H1 (cell line): ENCODE measurements around the gene DRGX. TPM values are rescaled to one million over a fixed set of nuclear protein-coding genes. Genes with fewer than 3 reads are reported as not detected.

Source experiments
- CTCF ChIA-PET: fragments of 300-600 bp; sonication (Branson Sonifier 250); formaldehyde crosslinking; loops from one replicate; lab custom pipeline; 2021; ENCODE audit not compliant: partially characterized antibody; lab: Charles Lee
- POLR2A ChIA-PET: fragments of 300-600 bp; sonication (Branson Sonifier 250); formaldehyde crosslinking; loops from one replicate; lab custom pipeline; 2021; ENCODE audit warnings: inconsistent platforms; ENCODE audit not compliant: partially characterized antibody; lab: Charles Lee
- DNase-seq, 2 experiments: peaks; one replicate each; pipeline versions ENCODE4 v3.0.0 to v3.0.0-alpha.2; 2010 to 2022; ENCODE audit warnings: low spot score in 2 of 2, low read depth in 1 of 2, mixed read lengths in 1 of 2
- FAIRE-seq: peaks from 2 replicates; lab custom pipeline; 2011; peaks lifted over from hg19 to GRCh38; lab: Jason Lieb, UNC
- H2AFZ ChIP-seq: 2 replicates; pipeline ENCODE4 v1.8.1; 2012; ENCODE audit warnings: low read length, inconsistent platforms
- H2AK5ac ChIP-seq: 2 replicates; pipeline ENCODE4 v1.6.1; 2013; ENCODE audit warnings: low read depth, low read length
- H2BK120ac ChIP-seq: replicated peaks from 2 replicates; pipeline ENCODE3; 2013; ENCODE audit warnings: low read depth, low read length, inconsistent platforms
- H2BK12ac ChIP-seq: 2 replicates; pipeline ENCODE4 v1.6.1; 2013; ENCODE audit warnings: low read depth, low read length
- H2BK15ac ChIP-seq: 2 replicates; pipeline ENCODE4 v1.6.1; 2013; ENCODE audit warnings: low read length
- H2BK20ac ChIP-seq: 2 replicates; pipeline ENCODE4 v1.6.1; 2013; ENCODE audit warnings: low read length
- H2BK5ac ChIP-seq: 2 replicates; pipeline ENCODE4 v1.6.1; 2013; ENCODE audit warnings: low read depth, low read length
- H3K14ac ChIP-seq: 2 replicates; pipeline ENCODE4 v1.6.1; 2013; ENCODE audit warnings: inconsistent platforms; ENCODE audit not compliant: insufficient read length
- H3K18ac ChIP-seq: 2 replicates; pipeline ENCODE4 v1.6.1; 2013; ENCODE audit warnings: low read length; ENCODE audit errors: extremely low read depth
- H3K23ac ChIP-seq: 2 replicates; pipeline ENCODE4 v1.6.1; 2013; ENCODE audit warnings: inconsistent platforms; ENCODE audit not compliant: insufficient read length
- H3K23me2 ChIP-seq: 2 replicates; pipeline ENCODE4 v1.6.1; 2013; ENCODE audit warnings: low read depth, low read length
- H3K27ac ChIP-seq: 2 replicates; pipeline ENCODE4 v1.6.1; 2011; ENCODE audit warnings: low read depth, low read length, inconsistent platforms
- H3K27me3 ChIP-seq, 4 experiments: replicated peaks in 1 of 4; 1 replicate in 1 of 4; 2 replicates in 3 of 4; pipeline versions ENCODE4 v1.6.1 to v1.8.1; 2011 to 2013; ENCODE audit warnings: low read length in 3 of 4, mild to moderate bottlenecking in 3 of 4, inconsistent platforms in 2 of 4, mixed read lengths in 2 of 4, moderate library complexity in 1 of 4; ENCODE audit not compliant: control insufficient read depth in 3 of 4, insufficient read depth in 3 of 4; ENCODE audit errors: extremely low read depth in 1 of 4
- H3K36me3 ChIP-seq, 4 experiments: 2 replicates each; pipeline versions ENCODE4 v1.6.1 to v1.8.1; 2011 to 2013; ENCODE audit warnings: mild to moderate bottlenecking in 4 of 4, low read length in 3 of 4, moderate library complexity in 2 of 4, control low read depth in 1 of 4, inconsistent platforms in 1 of 4; ENCODE audit not compliant: insufficient read depth in 4 of 4, control insufficient read depth in 2 of 4
- H3K4ac ChIP-seq: replicated peaks from 2 replicates; pipeline ENCODE3; 2013; ENCODE audit warnings: low read length, low read depth, mixed read lengths, inconsistent platforms; ENCODE audit not compliant: insufficient read length
- H3K4me1 ChIP-seq, 4 experiments: replicated peaks in 1 of 4; 1 replicate in 1 of 4; 2 replicates in 3 of 4; pipeline versions ENCODE4 v1.6.1 to v1.8.1; 2011 to 2013; ENCODE audit warnings: low read length in 3 of 4, inconsistent platforms in 2 of 4, mixed read lengths in 1 of 4; ENCODE audit not compliant: insufficient read depth in 4 of 4, control insufficient read depth in 3 of 4
- H3K4me2 ChIP-seq, 2 experiments: 2 replicates each; pipeline versions ENCODE4 v1.6.1 to v1.8.1; 2011 to 2013; ENCODE audit warnings: low read depth in 2 of 2, low read length in 2 of 2, control low read depth in 1 of 2, inconsistent platforms in 1 of 2, mild to moderate bottlenecking in 1 of 2; ENCODE audit not compliant: insufficient read depth in 1 of 2
- H3K4me3 ChIP-seq, 4 experiments: fragments of 200-600, 300-600 bp in 1 of 4; sonication (generic), shearing (Covaris generic), sonication (Bioruptor Twin) in 1 of 4; 2 replicates each; pipeline versions ENCODE4 v1.5.1 to v1.8.1; 2011 to 2016; ENCODE audit warnings: low read length in 4 of 4, low read depth in 3 of 4, control low read depth in 2 of 4, inconsistent platforms in 2 of 4, mild to moderate bottlenecking in 2 of 4, mixed read lengths in 1 of 4, moderate library complexity in 1 of 4; ENCODE audit not compliant: insufficient read depth in 2 of 4; ENCODE audit errors: extremely low read depth in 1 of 4
- H3K56ac ChIP-seq: replicated peaks from 2 replicates; pipeline ENCODE3; 2013; ENCODE audit warnings: low read depth, mild to moderate bottlenecking, mixed read lengths, low read length, inconsistent platforms; ENCODE audit not compliant: insufficient read length
- H3K79me1 ChIP-seq: 2 replicates; pipeline ENCODE4 v1.6.1; 2013; ENCODE audit warnings: low read depth, low read length, control low read depth
- H3K79me2 ChIP-seq, 2 experiments: 2 replicates each; pipeline versions ENCODE4 v1.6.1 to v1.8.1; 2012 to 2013; ENCODE audit warnings: low read length in 2 of 2, mild to moderate bottlenecking in 2 of 2, inconsistent platforms in 1 of 2; ENCODE audit not compliant: insufficient read depth in 2 of 2, control insufficient read depth in 1 of 2
- H3K9ac ChIP-seq, 4 experiments: replicated peaks in 1 of 4; 1 replicate in 1 of 4; 2 replicates in 3 of 4; pipeline versions ENCODE4 v1.6.1 to v1.8.1; 2011 to 2013; ENCODE audit warnings: low read depth in 3 of 4, low read length in 3 of 4, control low read depth in 2 of 4, mild to moderate bottlenecking in 2 of 4, moderate library complexity in 2 of 4, inconsistent platforms in 1 of 4; ENCODE audit errors: extremely low read depth in 1 of 4
- H3K9me3 ChIP-seq, 2 experiments: 2 replicates each; pipeline versions ENCODE4 v1.6.1 to v1.8.1; 2012 to 2013; ENCODE audit warnings: mild to moderate bottlenecking in 2 of 2, moderate library complexity in 2 of 2, control low read depth in 1 of 2, inconsistent platforms in 1 of 2, low read depth in 1 of 2, low read length in 1 of 2, mixed read lengths in 1 of 2; ENCODE audit not compliant: insufficient read depth in 2 of 2
- H4K20me1 ChIP-seq, 2 experiments: replicated peaks in 1 of 2; 2 replicates each; pipeline versions ENCODE3 to v1.8.1; 2011 to 2013; ENCODE audit warnings: inconsistent platforms in 2 of 2, low read length in 2 of 2, mild to moderate bottlenecking in 1 of 2; ENCODE audit not compliant: insufficient read depth in 2 of 2, control insufficient read depth in 1 of 2
- H4K5ac ChIP-seq: 2 replicates; pipeline ENCODE4 v1.6.1; 2013; ENCODE audit warnings: low read length, low read depth, mixed read lengths, inconsistent platforms; ENCODE audit not compliant: insufficient read length
- H4K8ac ChIP-seq: 2 replicates; pipeline ENCODE4 v1.8.0; 2013; ENCODE audit warnings: mild to moderate bottlenecking, moderate library complexity, low read length, inconsistent platforms; ENCODE audit not compliant: insufficient read depth; ENCODE audit errors: extremely low read depth
- H4K91ac ChIP-seq: replicated peaks from 2 replicates; pipeline ENCODE3; 2013; ENCODE audit warnings: low read length, mixed read lengths, inconsistent platforms; ENCODE audit not compliant: insufficient read length
- CHD2 ChIP-seq: IDR thresholded peaks from 2 replicates; pipeline ENCODE4 v1.6.1; 2012; ENCODE audit warnings: low read length, improper control_type of control experiment
- KDM1A ChIP-seq: fragments of 200-600, 300-600 bp; sonication (generic); IDR thresholded peaks from 2 replicates; pipeline ENCODE4 v1.7.1; 2016; ENCODE audit warnings: mild to moderate bottlenecking, low read length, borderline replicate concordance
- SIRT6 ChIP-seq: IDR thresholded peaks from one replicate; pipeline ENCODE4 v1.7.1; 2012; ENCODE audit warnings: low read length, inconsistent platforms
- WGBS, 2 experiments: shearing (Covaris generic) in 1 of 2; methylation state at CpG; one replicate each; pipeline versions ENCODE4 v1.1.6 to v1.1.7; 2013 to 2015; ENCODE audit warnings: low lambda C conversion rate in 2 of 2, mixed read lengths in 2 of 2, inconsistent platforms in 1 of 2, low coverage in 1 of 2, missing lambda C conversion rate in 1 of 2; ENCODE audit not compliant: insufficient replicate concordance in 2 of 2, insufficient coverage in 1 of 2, insufficient read length in 1 of 2; ENCODE audit errors: extremely low coverage in 1 of 2, missing lambda C conversion rate in 1 of 2; 5-methylcytosine and 5-hydroxymethylcytosine counted together
- polyA plus RNA-seq, 7 experiments: library from polyadenylated mRNA; depleted of rRNA in 3 of 7; stranded (reverse) in 5 of 7; unstranded in 2 of 7; fragments of >200 nt in 5 of 7; fragments of 200-250 nt in 2 of 7; gene quantifications; 1 replicate in 5 of 7; 2 replicates in 1 of 7; 4 replicates in 1 of 7; pipeline versions ENCODE4 v1.2.1 to v1.2.3, GENCODE V29; 2011 to 2013; ENCODE audit warnings: missing spikeins in 2 of 7, mixed read lengths in 2 of 7
- total RNA-seq: library from RNA; stranded (reverse); fragmentation: NEBNext Ultra II Directional; extraction: Animal tissue kit (Norgen Biotek cat#: 25700); gene quantifications from 2 replicates; pipeline ENCODE4 v1.2.1, GENCODE V29; 2021

Gene DRGX
- total and polyA plus RNA-seq, 2 of the 8 experiments (the other 6 are each of a cell fraction or from before 2014, with no cell fraction given), result not detected

GRCh38 chr10:49429458-49429857 is 33.6 kb upstream of the DRGX start:
- no peak overlapping the region for H3K27ac ChIP-seq
- no peaks in the 10 kb centered on the region for H3K4me1 ChIP-seq
- H3K9ac ChIP-seq, result no peak overlapping the region
- H4K8ac ChIP-seq, result no peak overlapping the region
- DNase-seq (no peak), FAIRE-seq (no peak)
- no peak overlapping the region for H4K91ac ChIP-seq
- H2BK20ac ChIP-seq, result no peak overlapping the region
- no peak for TF ChIP-seq SIRT6
- TF ChIP-seq CHD2, result no peak
- TF ChIP-seq KDM1A, result no peak
- H3K23ac ChIP-seq, result no peak overlapping the region
- 91% methylated on average over 5 of the region's 5 CpGs; no CpG with 5 or more reads in 1 of the 2 experiments for WGBS, 2 experiments
- H3K4me2 ChIP-seq, result no peak overlapping the region
- H3K79me2 ChIP-seq, result no peaks in the 10 kb centered on the region
- H2BK120ac ChIP-seq, result no peak overlapping the region
- peaks cover 15 to 21% of the 10 kb centered on the region in 2 experiments for H3K9me3 ChIP-seq
- no peaks in the 10 kb centered on the region for H3K27me3 ChIP-seq
- no peak overlapping the region for H3K14ac ChIP-seq
- no peak overlapping the region for H3K56ac ChIP-seq
- H3K23me2 ChIP-seq, result peaks cover 4% of the 10 kb centered on the region; the same call in 1 of the 2 replicates
- no peaks in the 10 kb centered on the region for H3K79me1 ChIP-seq
- no peak overlapping the region for H2BK5ac ChIP-seq
- no peak overlapping the region for H2BK12ac ChIP-seq
- H3K4me3 ChIP-seq, result no peak overlapping the region
- no peaks in the 10 kb centered on the region for H4K20me1 ChIP-seq
- no peak overlapping the region for H3K4ac ChIP-seq
- no peak overlapping the region for H2AK5ac ChIP-seq
- POLR2A ChIA-PET, result no interaction called here
- no peak overlapping the region for H4K5ac ChIP-seq
- H3K36me3 ChIP-seq, result no peaks in the 10 kb centered on the region
- H2AFZ ChIP-seq, result no peak overlapping the region
- H2BK15ac ChIP-seq, result no peak overlapping the region
- no peak overlapping the region for H3K18ac ChIP-seq
- CTCF ChIA-PET, result interaction anchor here (0.9 to 2.4 kb wide), 3 partner anchors 15 to 105 kb away, joined by 3 to 12 read pairs (median 6); no protein-coding TSS in a partner anchor
